Mononuclear cell (primary cell): ENCODE results near the gene RFTN1. TPM values are rescaled to one million over a fixed set of nuclear protein-coding genes. Genes with fewer than 3 reads are reported as not detected.

Experiments
- H3K27me3 ChIP-seq: 2 replicates; pipeline ENCODE4 v1.6.0; 2011; ENCODE audit warnings: low read length, control low read depth; ENCODE audit not compliant: insufficient read depth
- H3K4me1 ChIP-seq: 2 replicates; pipeline ENCODE4 v1.5.1; 2011; ENCODE audit warnings: mild to moderate bottlenecking, low read length, control low read depth; ENCODE audit not compliant: insufficient read depth
- H3K4me3 ChIP-seq: 2 replicates; pipeline ENCODE4 v1.5.1; 2011; ENCODE audit warnings: mild to moderate bottlenecking, low read length, moderate library complexity
- H3K9me3 ChIP-seq: 2 replicates; pipeline ENCODE4 v1.5.1; 2011; ENCODE audit warnings: low read depth, mild to moderate bottlenecking, control low read depth, low read length
- total RNA-seq: library from RNA; depleted of rRNA; stranded (reverse); fragments of >200 nt; gene quantifications from one replicate; pipeline ENCODE4 v1.2.3, GENCODE V29; 2012

RFTN1 gene
- total RNA-seq, 1 donor: 50.4 TPM

- H3K4me3 ChIP-seq: no peak overlapping the region
- H3K9me3 ChIP-seq: no peaks in the 10 kb centered on the region
- H3K27me3 ChIP-seq: no peaks in the 10 kb centered on the region
- H3K4me1 ChIP-seq: no peaks in the 10 kb centered on the region
Observed at GRCh38 chr3:16394639-16395038, 118.9 kb downstream of the RFTN1 start.

- no peak overlapping the region for H3K4me3 ChIP-seq
- no peaks in the 10 kb centered on the region for H3K4me1 ChIP-seq
- H3K9me3 ChIP-seq: no peaks in the 10 kb centered on the region
- H3K27me3 ChIP-seq: no peaks in the 10 kb centered on the region
Observed at GRCh38 chr3:16392717-16393116, 120.8 kb downstream of the RFTN1 start.

DNA sequence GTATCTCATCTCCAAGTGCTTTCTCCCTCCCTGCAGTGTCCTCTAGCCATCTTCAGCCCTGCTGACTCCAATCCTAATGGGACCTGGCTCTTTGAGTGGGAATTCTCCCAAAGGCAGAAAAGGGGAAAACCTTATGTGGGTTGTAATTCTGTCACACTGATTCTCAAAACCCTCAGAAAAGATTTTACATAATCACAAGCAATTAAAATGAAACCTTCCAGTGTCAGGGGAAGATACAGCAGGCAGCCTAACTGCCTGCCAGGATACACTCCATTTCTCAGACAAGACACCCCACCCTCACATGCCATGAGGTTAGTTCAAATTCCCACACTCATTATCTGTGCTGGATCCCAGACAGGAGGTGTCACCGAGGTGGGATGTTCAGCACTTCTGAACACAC is 121.4 kb downstream of the RFTN1 start:
- H3K27me3 ChIP-seq: no peaks in the 10 kb centered on the region
- H3K4me3 ChIP-seq: no peak overlapping the region
- no peaks in the 10 kb centered on the region for H3K9me3 ChIP-seq
- no peaks in the 10 kb centered on the region for H3K4me1 ChIP-seq

DNA sequence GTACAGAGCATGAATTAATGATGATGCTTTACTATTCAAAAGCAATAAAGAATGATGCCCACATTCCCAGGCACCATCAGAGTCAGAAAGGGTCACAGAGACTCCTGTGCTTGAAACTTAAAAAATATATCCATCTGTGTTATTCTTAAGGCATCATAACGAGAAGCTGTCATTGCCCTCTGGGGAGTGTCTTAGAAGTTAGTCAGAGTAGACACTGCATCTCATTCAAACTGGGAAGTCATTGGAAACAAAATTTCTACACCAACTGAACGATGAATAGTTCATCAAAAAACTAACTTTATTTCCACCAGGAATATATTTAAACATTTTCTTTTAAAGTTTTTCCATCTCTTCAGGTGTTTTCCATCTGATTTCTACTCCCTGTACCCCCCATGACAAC is 122.9 kb downstream of the RFTN1 start:
- H3K4me3 ChIP-seq: no peak overlapping the region
- H3K4me1 ChIP-seq: no peaks in the 10 kb centered on the region
- no peaks in the 10 kb centered on the region for H3K27me3 ChIP-seq
- no peaks in the 10 kb centered on the region for H3K9me3 ChIP-seq

- H3K9me3 ChIP-seq: no peaks in the 10 kb centered on the region
- H3K27me3 ChIP-seq: no peaks in the 10 kb centered on the region
- H3K4me3 ChIP-seq: no peak overlapping the region
- no peaks in the 10 kb centered on the region for H3K4me1 ChIP-seq
Observed at GRCh38 chr3:16388850-16389441, 124.6 kb downstream of the RFTN1 start.

- H3K4me1 ChIP-seq: peaks cover 7% of the 10 kb centered on the region
- H3K4me3 ChIP-seq: no peak overlapping the region
- no peaks in the 10 kb centered on the region for H3K9me3 ChIP-seq
- H3K27me3 ChIP-seq: no peaks in the 10 kb centered on the region
Observed at GRCh38 chr3:16386561-16386960, 126.9 kb downstream of the RFTN1 start.

DNA sequence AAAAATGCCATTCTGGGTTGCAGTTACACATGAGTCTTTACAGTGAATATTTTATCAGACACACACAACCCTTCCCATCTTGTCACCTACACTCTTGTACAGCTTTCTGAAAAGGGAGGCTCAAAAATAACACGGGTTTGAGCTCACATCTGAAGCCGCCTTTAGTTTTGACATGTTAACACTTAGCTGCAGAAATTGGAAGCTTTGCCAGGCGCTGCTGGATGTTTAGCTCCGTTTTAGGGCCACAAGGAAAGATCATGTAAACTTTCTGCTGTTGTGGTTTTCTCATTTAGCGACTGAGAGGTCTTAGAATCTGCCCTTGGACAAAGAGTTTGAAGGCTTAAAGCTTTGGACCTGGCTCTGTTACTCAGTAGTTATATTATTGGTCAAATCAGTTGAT is 128.3 kb downstream of the RFTN1 start:
- Histone ChIP-seq H3K27me3 (no peaks in the 10 kb centered on the region), H3K9me3 (no peaks in the 10 kb centered on the region), H3K4me1 (peaks cover 11% of the 10 kb centered on the region), H3K4me3 (no peak overlapping the region)

DNA sequence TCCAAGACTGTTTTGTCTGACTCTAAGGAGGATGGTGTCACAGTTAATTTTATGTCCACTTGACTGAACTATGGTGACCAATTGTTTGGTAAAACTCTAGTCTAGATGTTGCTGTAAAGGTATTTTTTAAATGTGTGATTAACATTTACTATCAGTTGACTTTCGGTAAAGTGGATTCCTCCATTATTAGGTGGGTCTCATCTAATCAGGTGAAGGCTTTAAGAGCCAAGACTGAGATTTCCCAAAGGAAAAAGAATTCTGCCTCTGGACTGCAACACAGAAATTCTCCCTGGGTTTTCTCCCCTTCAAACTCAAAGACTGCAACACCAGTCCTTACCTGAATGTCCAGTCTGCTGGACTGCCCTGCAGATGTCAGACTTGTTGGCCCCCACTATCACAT is 129.6 kb downstream of the RFTN1 start:
- Histone ChIP-seq H3K9me3 (no peaks in the 10 kb centered on the region), H3K4me1 (peaks cover 18% of the 10 kb centered on the region)

DNA sequence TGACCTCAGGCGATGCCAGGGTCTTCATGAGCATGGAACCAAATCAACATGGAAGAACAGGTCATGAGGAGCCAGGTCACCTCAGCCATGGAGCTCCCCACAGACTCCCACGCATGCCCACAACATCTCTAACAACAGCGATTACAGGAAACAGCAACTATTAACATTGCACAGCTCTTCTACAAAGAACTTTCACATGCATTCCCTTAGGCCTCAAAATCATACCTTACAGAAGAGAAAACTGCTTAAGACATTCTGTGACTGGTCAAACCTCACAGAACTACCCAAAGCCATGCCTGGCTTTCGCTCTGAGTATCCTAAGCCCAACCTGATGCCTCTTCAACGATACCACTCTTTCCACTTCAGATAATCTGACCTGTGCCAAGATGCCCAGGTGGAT is 130.7 kb downstream of the RFTN1 start:
- Histone ChIP-seq H3K4me3 (no peak overlapping the region), H3K9me3 (no peaks in the 10 kb centered on the region), H3K27me3 (no peaks in the 10 kb centered on the region), H3K4me1 (peaks cover 27% of the 10 kb centered on the region)

More for the DNA sequence above, 129.6 kb downstream of the RFTN1 start:
- Histone ChIP-seq H3K27me3 (no peaks in the 10 kb centered on the region), H3K4me3 (no peak overlapping the region)

DNA sequence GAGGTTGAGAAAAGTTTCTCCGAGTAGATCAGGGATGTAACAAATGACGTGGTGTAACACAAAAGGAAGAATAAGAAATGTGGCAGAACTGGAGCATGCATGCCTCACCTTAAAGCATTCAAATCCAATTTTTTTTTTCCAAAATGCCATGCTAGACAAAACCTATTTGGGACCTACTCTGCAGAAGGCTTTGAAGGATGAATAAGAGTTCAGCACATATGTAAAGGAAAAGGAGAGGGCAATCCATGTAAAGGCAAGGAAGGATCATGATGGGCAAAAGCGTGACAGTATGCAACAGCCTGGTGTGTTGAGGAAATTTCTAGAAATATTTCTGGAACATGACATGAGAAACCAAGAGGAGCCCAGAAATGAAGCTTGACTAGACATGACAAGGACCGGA is 132.1 kb downstream of the RFTN1 start:
- Histone ChIP-seq H3K4me1 (peaks cover 40% of the 10 kb centered on the region), H3K27me3 (no peaks in the 10 kb centered on the region), H3K4me3 (no peak overlapping the region), H3K9me3 (no peaks in the 10 kb centered on the region)

GRCh38 chr3:16380421-16380820 is 133.1 kb downstream of the RFTN1 start:
- no peak overlapping the region for H3K4me3 ChIP-seq
- H3K27me3 ChIP-seq: no peaks in the 10 kb centered on the region
- peaks cover 50% of the 10 kb centered on the region for H3K4me1 ChIP-seq
- no peaks in the 10 kb centered on the region for H3K9me3 ChIP-seq

DNA sequence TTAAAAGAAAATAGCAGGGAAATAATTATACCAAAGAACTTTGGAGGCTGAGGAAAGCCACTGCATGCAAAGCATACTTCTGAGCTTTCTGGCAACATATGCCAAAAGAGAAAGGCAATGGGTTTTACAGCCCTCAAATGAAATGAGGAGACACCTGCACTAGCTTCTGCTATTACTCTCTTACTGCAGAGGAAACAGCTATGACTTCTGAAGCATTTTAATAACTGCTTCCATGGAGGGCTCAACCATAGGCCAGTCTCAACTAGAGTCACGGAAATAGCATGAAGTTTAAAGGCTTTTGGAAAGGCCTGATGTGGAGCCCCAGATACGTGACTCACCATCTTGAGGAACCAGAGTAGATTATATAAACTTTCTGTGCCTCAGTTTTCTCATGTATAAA is 133.7 kb downstream of the RFTN1 start:
- Histone ChIP-seq H3K27me3 (no peaks in the 10 kb centered on the region), H3K4me3 (no peak overlapping the region), H3K4me1 (peaks cover 56% of the 10 kb centered on the region), H3K9me3 (no peaks in the 10 kb centered on the region)

DNA sequence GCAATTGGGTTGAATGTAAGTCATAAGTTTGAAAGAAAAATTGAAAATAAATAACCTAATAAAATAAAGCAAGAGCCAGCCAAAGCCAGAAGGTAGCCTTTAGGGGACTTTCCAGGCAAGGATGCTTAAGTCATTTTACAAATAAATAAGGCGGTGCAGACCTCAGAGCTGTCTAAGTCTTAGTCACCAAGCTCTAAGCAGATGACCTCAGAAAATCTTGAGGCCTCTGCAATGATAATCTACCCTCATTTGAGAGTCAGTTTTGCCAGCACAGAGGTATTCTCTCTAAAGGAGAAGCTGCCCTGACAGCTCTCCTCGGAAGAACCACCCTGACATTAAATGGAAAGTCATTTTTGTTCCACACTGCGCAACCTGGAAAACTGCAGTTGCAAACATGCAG is 134.6 kb downstream of the RFTN1 start:
- peaks cover 64% of the 10 kb centered on the region for H3K4me1 ChIP-seq
- no peaks in the 10 kb centered on the region for H3K27me3 ChIP-seq
- H3K4me3 ChIP-seq: no peak overlapping the region
- no peaks in the 10 kb centered on the region for H3K9me3 ChIP-seq

DNA sequence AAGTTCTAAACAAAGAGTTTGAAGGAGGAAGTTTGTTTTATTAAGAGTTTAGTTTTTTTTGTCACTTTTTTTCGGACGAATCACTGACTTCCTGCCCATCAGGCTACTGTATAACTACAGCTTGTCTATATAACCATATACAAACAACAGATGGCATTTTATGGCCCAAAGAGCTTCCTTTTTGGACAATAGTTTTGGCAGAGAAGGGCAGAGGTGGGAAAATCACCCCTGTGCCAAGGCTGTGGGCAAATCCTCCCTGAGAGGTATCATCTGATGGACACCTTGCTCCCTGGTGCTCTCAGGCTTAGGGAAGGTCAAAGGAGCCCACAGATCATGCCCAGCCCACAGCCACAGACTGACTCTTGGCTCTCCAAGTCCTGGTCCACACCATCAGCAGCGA is 135.1 kb downstream of the RFTN1 start:
- H3K9me3 ChIP-seq: no peaks in the 10 kb centered on the region
- H3K4me3 ChIP-seq: no peak overlapping the region
- H3K4me1 ChIP-seq: peaks cover 65% of the 10 kb centered on the region
- no peaks in the 10 kb centered on the region for H3K27me3 ChIP-seq

DNA sequence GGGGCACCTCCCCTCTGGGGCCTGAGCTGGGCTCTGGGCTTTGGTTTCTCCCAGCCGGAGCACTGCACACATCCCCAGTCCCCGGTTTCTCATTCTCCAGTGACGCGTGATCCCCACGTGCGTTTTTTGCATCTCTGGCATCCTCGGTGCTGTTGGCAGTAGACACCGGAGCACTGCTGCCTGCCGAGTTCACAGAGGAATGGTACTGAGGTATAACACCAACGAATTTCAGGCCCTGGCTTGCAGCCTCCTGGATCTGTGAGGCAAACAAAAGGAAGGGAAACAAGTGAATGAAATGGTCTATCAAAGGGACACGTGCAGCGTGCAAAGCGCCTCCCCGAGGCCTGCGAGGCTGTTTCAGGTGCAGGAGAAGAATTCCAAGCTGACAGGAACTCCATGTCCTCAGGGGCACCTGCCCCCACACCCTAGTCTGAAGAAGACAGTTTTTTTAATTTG is 135.6 kb downstream of the RFTN1 start:
- H3K4me3 ChIP-seq: no peak overlapping the region
- no peaks in the 10 kb centered on the region for H3K27me3 ChIP-seq
- H3K9me3 ChIP-seq: no peaks in the 10 kb centered on the region
- H3K4me1 ChIP-seq: peaks cover 70% of the 10 kb centered on the region

- Histone ChIP-seq H3K4me1 (peaks cover 70% of the 10 kb centered on the region), H3K9me3 (no peaks in the 10 kb centered on the region), H3K27me3 (no peaks in the 10 kb centered on the region), H3K4me3 (no peak overlapping the region)
Observed at GRCh38 chr3:16377196-16377595, 136.3 kb downstream of the RFTN1 start.
